ENCODE measurements around the gene HIVEP1.

The HIVEP1 gene

GRCh38 chr6:12088531-12088930 is 76.4 kb downstream of the HIVEP1 start:
- TF ChIP-seq MYC (IDR thresholded peaks at IDR 0.05; ENCODE audit: low read depth, low read length) (no peak), CTCF (IDR thresholded peaks at IDR 0.05; ENCODE audit: low read depth, low read length) (no peak), MAX (IDR thresholded peaks at IDR 0.05; ENCODE audit: low read depth, low read length) (no peak), POLR2A (IDR thresholded peaks at IDR 0.05; ENCODE audit: extremely low read depth, insufficient read length) (no peak)
- no peak overlapping the region for H3K4me3 ChIP-seq (ENCODE audit: low read depth, low read length)
- DNase-seq (ENCODE audit: low read depth): no peak

GRCh38 chr6:12090714-12091113 is 78.6 kb downstream of the HIVEP1 start:
- TF ChIP-seq CTCF (IDR thresholded peaks at IDR 0.05; ENCODE audit: low read depth, low read length): no peak
- no peak for TF ChIP-seq POLR2A (IDR thresholded peaks at IDR 0.05; ENCODE audit: extremely low read depth, insufficient read length)
- no peak for TF ChIP-seq MYC (IDR thresholded peaks at IDR 0.05; ENCODE audit: low read depth, low read length)
- no peak for TF ChIP-seq MAX (IDR thresholded peaks at IDR 0.05; ENCODE audit: low read depth, low read length)
- no peak for DNase-seq (ENCODE audit: low read depth)
- no peak overlapping the region for H3K4me3 ChIP-seq (ENCODE audit: low read depth, low read length)

GRCh38 chr6:12092762-12093161 is 80.7 kb downstream of the HIVEP1 start:
- DNase-seq (ENCODE audit: low read depth): no peak
- TF ChIP-seq CTCF (IDR thresholded peaks at IDR 0.05; ENCODE audit: low read depth, low read length) (no peak), POLR2A (IDR thresholded peaks at IDR 0.05; ENCODE audit: extremely low read depth, insufficient read length) (no peak), MYC (IDR thresholded peaks at IDR 0.05; ENCODE audit: low read depth, low read length) (no peak), MAX (IDR thresholded peaks at IDR 0.05; ENCODE audit: low read depth, low read length) (no peak)
- H3K4me3 ChIP-seq (ENCODE audit: low read depth, low read length): no peak overlapping the region

- no peak for TF ChIP-seq CTCF (IDR thresholded peaks at IDR 0.05; ENCODE audit: low read depth, low read length)
- no peak for TF ChIP-seq MYC (IDR thresholded peaks at IDR 0.05; ENCODE audit: low read depth, low read length)
- TF ChIP-seq POLR2A (IDR thresholded peaks at IDR 0.05; ENCODE audit: extremely low read depth, insufficient read length): no peak
- no peak overlapping the region for H3K4me3 ChIP-seq (ENCODE audit: low read depth, low read length)
- DNase-seq (ENCODE audit: low read depth): no peak
Measured at GRCh38 chr6:12094689-12095088, 82.6 kb downstream of the HIVEP1 start.

- no peak for TF ChIP-seq CTCF (IDR thresholded peaks at IDR 0.05; ENCODE audit: low read depth, low read length)
- no peak for TF ChIP-seq MYC (IDR thresholded peaks at IDR 0.05; ENCODE audit: low read depth, low read length)
- no peak for TF ChIP-seq MAX (IDR thresholded peaks at IDR 0.05; ENCODE audit: low read depth, low read length)
- TF ChIP-seq POLR2A (IDR thresholded peaks at IDR 0.05; ENCODE audit: extremely low read depth, insufficient read length): no peak
- DNase-seq (ENCODE audit: low read depth): no peak
- no peak overlapping the region for H3K4me3 ChIP-seq (ENCODE audit: low read depth, low read length)
Measured at GRCh38 chr6:12096342-12096741, 84.2 kb downstream of the HIVEP1 start.

- no peak overlapping the region for H3K4me3 ChIP-seq (ENCODE audit: low read depth, low read length)
- TF ChIP-seq MAX (IDR thresholded peaks at IDR 0.05; ENCODE audit: low read depth, low read length) (no peak), MYC (IDR thresholded peaks at IDR 0.05; ENCODE audit: low read depth, low read length) (no peak), POLR2A (IDR thresholded peaks at IDR 0.05; ENCODE audit: extremely low read depth, insufficient read length) (no peak), CTCF (IDR thresholded peaks at IDR 0.05; ENCODE audit: low read depth, low read length) (no peak)
- DNase-seq (ENCODE audit: low read depth): no peak
Measured at GRCh38 chr6:12097791-12098190, 85.7 kb downstream of the HIVEP1 start.

All from NB4 (cell line).